Keratinocyte (primary cell): Measurements from ENCODE around the gene POLR1C. TPM values are rescaled to one million over a fixed set of nuclear protein-coding genes. Genes with fewer than 3 reads are reported as not detected.

Source experiments
- DNase-seq: peaks from one replicate; pipeline ENCODE4 v3.0.0-alpha.2; 2011; ENCODE audit warnings: low read depth, missing footprints, low spot score
- FAIRE-seq: peaks from 2 replicates; lab custom pipeline; 2011; peaks lifted over from hg19 to GRCh38; lab: Jason Lieb, UNC
- H2AFZ ChIP-seq: 2 replicates; pipeline ENCODE4 v1.6.0; 2012; ENCODE audit warnings: low read length, control low read depth, inconsistent platforms; ENCODE audit not compliant: control insufficient read depth
- H3K27ac ChIP-seq: 2 replicates; pipeline ENCODE4 v1.5.1; 2011; ENCODE audit warnings: low read length; ENCODE audit not compliant: control insufficient read depth, insufficient read depth
- H3K27me3 ChIP-seq: 3 replicates; pipeline ENCODE4 v1.6.0; 2011; ENCODE audit warnings: low read length; ENCODE audit not compliant: control insufficient read depth, insufficient read depth; ENCODE audit errors: extremely low read depth
- H3K36me3 ChIP-seq, 2 experiments: 2 replicates in 1 of 2; 3 replicates in 1 of 2; pipeline ENCODE4 v1.5.1; 2011; ENCODE audit warnings: low read length in 2 of 2, mild to moderate bottlenecking in 1 of 2; ENCODE audit not compliant: control insufficient read depth in 2 of 2, insufficient read depth in 2 of 2; ENCODE audit errors: extremely low read depth in 1 of 2
- H3K4me1 ChIP-seq: 3 replicates; pipeline ENCODE4 v1.5.1; 2011; ENCODE audit warnings: low read length; ENCODE audit not compliant: control insufficient read depth, insufficient read depth; ENCODE audit errors: extremely low read depth
- H3K4me2 ChIP-seq: 3 replicates; pipeline ENCODE4 v1.6.0; 2011; ENCODE audit warnings: low read depth, low read length; ENCODE audit not compliant: control insufficient read depth, insufficient read depth; ENCODE audit errors: extremely low read depth
- H3K4me3 ChIP-seq, 3 experiments: fragments of 200-600 bp in 1 of 3; sonication (generic) in 1 of 3; 2 replicates in 2 of 3; 3 replicates in 1 of 3; pipeline ENCODE4 v1.5.1; 2011 to 2016; ENCODE audit warnings: low read length in 3 of 3, mild to moderate bottlenecking in 3 of 3, control low read depth in 2 of 3, inconsistent platforms in 1 of 3, low read depth in 1 of 3, mixed read lengths in 1 of 3, mixed run types in 1 of 3, moderate library complexity in 1 of 3; ENCODE audit not compliant: control insufficient read depth in 2 of 3, insufficient read depth in 2 of 3; ENCODE audit errors: extremely low read depth in 1 of 3
- H3K79me2 ChIP-seq: 2 replicates; pipeline ENCODE4 v1.6.0; 2012; ENCODE audit warnings: low read length; ENCODE audit not compliant: control insufficient read depth, insufficient read depth
- H3K9ac ChIP-seq: 3 replicates; pipeline ENCODE4 v1.6.0; 2011; ENCODE audit warnings: low read length; ENCODE audit not compliant: control insufficient read depth, insufficient read depth; ENCODE audit errors: extremely low read depth
- H3K9me1 ChIP-seq: 3 replicates; pipeline ENCODE4 v1.6.0; 2011; ENCODE audit warnings: low read length; ENCODE audit not compliant: control insufficient read depth, insufficient read depth; ENCODE audit errors: extremely low read depth
- H3K9me3 ChIP-seq: 2 replicates; pipeline ENCODE4 v1.5.1; 2012; ENCODE audit warnings: low read depth, low read length; ENCODE audit not compliant: control insufficient read depth
- H4K20me1 ChIP-seq: 3 replicates; pipeline ENCODE4 v1.6.0; 2011; ENCODE audit warnings: low read length; ENCODE audit not compliant: control insufficient read depth, insufficient read depth; ENCODE audit errors: extremely low read depth
- EZH2 ChIP-seq: IDR thresholded peaks from one replicate; pipeline ENCODE4 v1.6.1; 2012; ENCODE audit warnings: inconsistent platforms, mild to moderate bottlenecking, low read length, moderate library complexity
- dilution Hi-C: fragments of 300-500 bp; cut with MboI; formaldehyde crosslinking; loops from one replicate; pipeline ENCODE4 v1.7.0; 2020; ENCODE audit warnings: low sequenced_read_pairs; ENCODE audit not compliant: extremely low pct_ligation_motif_present
- polyA plus RNA-seq, 5 experiments: library from polyadenylated mRNA; depleted of rRNA in 3 of 5; stranded (reverse) in 3 of 5; stranded (forward) in 1 of 5; unstranded in 1 of 5; fragments of >200 nt; gene quantifications; 1 replicate in 1 of 5; 2 replicates in 3 of 5; 3 replicates in 1 of 5; pipeline versions ENCODE4 v1.2.1 to v1.2.3, GENCODE V29; 2011 to 2012; ENCODE audit warnings: missing spikeins in 2 of 5, low read depth in 1 of 5, low replicate concordance in 1 of 5
- TF ChIP-seq, protein P1 (sequence below), 3 experiments: IDR thresholded peaks in 1 of 3; conservative IDR thresholded peaks in 1 of 3; optimal IDR thresholded peaks in 1 of 3; 2 replicates in 2 of 3; 3 replicates in 1 of 3; pipeline versions ENCODE3 to v1.5.1; 2011; ENCODE audit warnings: low read length in 3 of 3, mild to moderate bottlenecking in 3 of 3, moderate library complexity in 2 of 3, control low read depth in 1 of 3, inconsistent platforms in 1 of 3; ENCODE audit not compliant: insufficient read depth in 2 of 3; ENCODE audit errors: extremely low read depth in 1 of 3

The POLR1C gene
- polyA plus RNA-seq, 1 donor (not counting 4 experiments of a cell fraction or from before 2014, with no cell fraction given) = 121 TPM

DNA sequence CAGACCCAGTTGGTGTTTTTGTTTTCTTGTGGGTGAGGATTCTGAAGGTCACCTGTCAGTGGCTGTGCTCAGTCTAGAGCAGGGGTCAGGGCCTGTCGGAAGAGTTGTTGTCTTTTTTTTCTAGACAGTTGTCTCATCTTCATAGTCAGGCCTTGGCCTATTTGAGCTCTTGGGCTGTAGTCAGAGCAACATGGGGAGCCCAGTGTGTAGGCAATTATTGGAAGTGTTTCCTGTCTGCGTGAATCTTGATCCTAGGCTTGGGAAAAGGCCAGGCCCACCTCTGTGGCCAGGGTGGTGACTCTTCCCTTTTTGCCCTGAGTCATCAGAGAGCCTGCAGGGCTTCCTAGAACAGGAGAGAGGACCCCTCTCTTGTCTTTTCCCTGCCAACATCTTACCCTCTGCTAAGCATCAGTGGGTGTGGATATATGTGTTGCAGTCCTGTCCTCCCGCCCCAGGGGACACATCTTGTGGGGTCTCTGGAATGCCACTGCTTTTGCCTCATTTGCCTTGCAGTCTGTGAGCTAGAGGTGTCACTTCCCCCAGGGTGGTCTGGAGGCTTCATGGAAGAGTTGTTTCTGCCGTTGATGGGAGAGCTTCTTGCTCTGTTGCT is 28.1 kb upstream of the POLR1C start:
- peak; percentile 26 for FAIRE-seq
- H4K20me1 ChIP-seq = no peaks in the 10 kb centered on the region
- H3K9me1 ChIP-seq = peaks cover 2% of the 10 kb centered on the region
- peaks cover 0 to 17% of the 10 kb centered on the region in 2 experiments for H3K36me3 ChIP-seq
- H3K9ac ChIP-seq = no peak overlapping the region
- TF ChIP-seq, protein P1, sequence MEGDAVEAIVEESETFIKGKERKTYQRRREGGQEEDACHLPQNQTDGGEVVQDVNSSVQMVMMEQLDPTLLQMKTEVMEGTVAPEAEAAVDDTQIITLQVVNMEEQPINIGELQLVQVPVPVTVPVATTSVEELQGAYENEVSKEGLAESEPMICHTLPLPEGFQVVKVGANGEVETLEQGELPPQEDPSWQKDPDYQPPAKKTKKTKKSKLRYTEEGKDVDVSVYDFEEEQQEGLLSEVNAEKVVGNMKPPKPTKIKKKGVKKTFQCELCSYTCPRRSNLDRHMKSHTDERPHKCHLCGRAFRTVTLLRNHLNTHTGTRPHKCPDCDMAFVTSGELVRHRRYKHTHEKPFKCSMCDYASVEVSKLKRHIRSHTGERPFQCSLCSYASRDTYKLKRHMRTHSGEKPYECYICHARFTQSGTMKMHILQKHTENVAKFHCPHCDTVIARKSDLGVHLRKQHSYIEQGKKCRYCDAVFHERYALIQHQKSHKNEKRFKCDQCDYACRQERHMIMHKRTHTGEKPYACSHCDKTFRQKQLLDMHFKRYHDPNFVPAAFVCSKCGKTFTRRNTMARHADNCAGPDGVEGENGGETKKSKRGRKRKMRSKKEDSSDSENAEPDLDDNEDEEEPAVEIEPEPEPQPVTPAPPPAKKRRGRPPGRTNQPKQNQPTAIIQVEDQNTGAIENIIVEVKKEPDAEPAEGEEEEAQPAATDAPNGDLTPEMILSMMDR (optimal IDR thresholded peaks at IDR 0.05 in 1 of 3, IDR thresholded peaks at IDR 0.05 in 1 of 3, conservative IDR thresholded peaks at IDR 0.05 in 1 of 3; ENCODE audit: extremely low read depth in 1 of 3, insufficient read depth in 2 of 3, low read length in 3 of 3) = no peak
- TF ChIP-seq EZH2 = no peak
- dilution Hi-C loops = no loop called here
- H3K4me2 ChIP-seq = peak overlapping the region; percentile 9
- no peaks in the 10 kb centered on the region for H3K9me3 ChIP-seq
- H3K27ac ChIP-seq = no peak overlapping the region
- no peak for DNase-seq
- peaks cover 35% of the 10 kb centered on the region for H3K79me2 ChIP-seq
- H3K4me1 ChIP-seq = peaks cover 33% of the 10 kb centered on the region
- no peak overlapping the region for H3K4me3 ChIP-seq
- no peaks in the 10 kb centered on the region for H3K27me3 ChIP-seq
- no peak overlapping the region for H2AFZ ChIP-seq

DNA sequence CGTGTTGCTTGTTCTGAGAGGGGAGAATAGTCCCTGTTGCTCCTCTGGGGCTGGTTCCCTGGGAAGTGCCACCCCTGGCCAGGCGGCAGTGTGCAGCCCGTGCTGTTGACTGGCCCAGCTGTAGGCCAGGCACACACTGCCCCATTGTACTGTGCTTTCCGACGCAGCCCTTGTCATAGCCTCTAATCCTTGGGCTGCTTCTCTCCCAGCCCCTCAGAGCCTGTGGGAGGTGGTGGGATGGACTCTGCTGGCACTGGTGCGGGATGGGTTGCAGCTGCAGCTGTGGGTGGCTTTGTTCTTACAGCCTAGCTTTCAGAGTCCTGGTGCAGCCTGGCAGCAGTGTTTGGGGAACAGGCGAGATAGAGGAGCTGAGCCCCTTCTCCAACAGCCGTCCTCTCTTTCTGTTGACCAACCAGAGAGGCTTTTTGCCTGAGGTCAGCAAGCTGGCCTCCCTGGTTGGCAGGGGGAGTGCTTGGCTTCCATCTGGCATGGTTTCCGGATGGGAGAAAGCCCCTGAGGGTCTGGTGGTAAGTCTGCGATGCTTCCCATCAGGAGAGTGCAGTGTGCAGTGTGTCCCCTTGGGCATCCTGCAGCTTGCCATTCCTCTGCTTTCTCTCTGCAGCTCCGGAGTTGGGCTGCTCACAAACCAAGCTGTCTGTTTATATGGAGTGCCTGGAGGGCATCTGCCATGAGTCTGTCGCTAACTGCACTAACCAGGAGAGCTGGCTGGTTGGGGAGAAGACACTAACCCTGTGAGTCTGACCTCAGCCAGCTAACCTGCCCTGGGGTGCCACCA is 27.4 kb upstream of the POLR1C start:
- no peak overlapping the region for H3K9ac ChIP-seq
- DNase-seq = no peak
- no peak overlapping the region for H3K27ac ChIP-seq
- H3K4me1 ChIP-seq = peaks cover 40% of the 10 kb centered on the region
- H3K4me2 ChIP-seq = no peak overlapping the region
- H4K20me1 ChIP-seq = no peaks in the 10 kb centered on the region
- no peak for FAIRE-seq
- no peaks in the 10 kb centered on the region for H3K9me3 ChIP-seq
- H3K27me3 ChIP-seq = no peaks in the 10 kb centered on the region
- TF ChIP-seq, protein P1 (optimal IDR thresholded peaks at IDR 0.05 in 1 of 3, IDR thresholded peaks at IDR 0.05 in 1 of 3, conservative IDR thresholded peaks at IDR 0.05 in 1 of 3; ENCODE audit: extremely low read depth in 1 of 3, insufficient read depth in 2 of 3, low read length in 3 of 3) = no peak
- no peak for TF ChIP-seq EZH2
- dilution Hi-C loops = no loop called here
- H2AFZ ChIP-seq = no peak overlapping the region
- H3K9me1 ChIP-seq = peaks cover 2% of the 10 kb centered on the region
- H3K36me3 ChIP-seq = peaks cover 0 to 17% of the 10 kb centered on the region in 2 experiments
- no peak overlapping the region for H3K4me3 ChIP-seq
- peaks cover 34% of the 10 kb centered on the region for H3K79me2 ChIP-seq
